ENCODE measurements around the gene ENTPD2. TPM values are rescaled to one million over a fixed set of nuclear protein-coding genes. Genes with fewer than 3 reads are reported as not detected.

ENTPD2 gene
- total RNA-seq, 1 experiment from 2014 or later: 4.0 TPM

- Histone ChIP-seq H3K4ac (ENCODE audit: low read depth, low read length) (no peak overlapping the region), H3K9me3 (ENCODE audit: control insufficient read depth, low read depth, low read length) (no peaks in the 10 kb centered on the region), H2AK5ac (ENCODE audit: insufficient read length, low read length) (no peak overlapping the region), H3K14ac (ENCODE audit: insufficient read depth, low read length) (no peak overlapping the region), H2BK20ac (ENCODE audit: low read depth, low read length, poor library complexity, severe bottlenecking) (no peak overlapping the region), H3K23ac (ENCODE audit: insufficient read length, low read depth, low read length) (no peak overlapping the region), H3K79me2 (ENCODE audit: insufficient read depth, low read length) (no peaks in the 10 kb centered on the region), H2BK12ac (ENCODE audit: insufficient read length, low read depth, low read length) (no peak overlapping the region), H4K20me1 (ENCODE audit: control insufficient read depth, insufficient read depth, insufficient read length) (no peaks in the 10 kb centered on the region), H3K18ac (ENCODE audit: insufficient read length, low read depth, low read length) (no peak overlapping the region), H4K8ac (replicated peaks; ENCODE audit: insufficient read length, low read depth, low read length) (no peak overlapping the region), H3K27ac (ENCODE audit: insufficient read length, low read depth, low read length) (no peak overlapping the region), H2AFZ (ENCODE audit: low read length) (no peak overlapping the region), H3K23me2 (ENCODE audit: insufficient read length, low read depth, low read length, poor library complexity, severe bottlenecking) (no peaks in the 10 kb centered on the region), H3K9ac (ENCODE audit: extremely low read depth, insufficient read length, low read length) (no peak overlapping the region), H3K79me1 (ENCODE audit: insufficient read depth, low read depth, low read length, poor library complexity, severe bottlenecking) (no peaks in the 10 kb centered on the region), H3K4me1 (ENCODE audit: insufficient read depth, low read length) (no peaks in the 10 kb centered on the region), H2BK5ac (ENCODE audit: insufficient read length, low read length) (no peak overlapping the region), H4K5ac (ENCODE audit: insufficient read length, low read depth, low read length) (no peak overlapping the region), H3K4me2 (ENCODE audit: insufficient read depth, insufficient read length, low read length) (no peak overlapping the region), H2BK120ac (ENCODE audit: low read depth, low read length, poor library complexity, severe bottlenecking) (no peak overlapping the region), H4K91ac (ENCODE audit: insufficient read length, low read depth, low read length) (no peak overlapping the region), H2BK15ac (ENCODE audit: low read depth, low read length) (no peak overlapping the region), H3K27me3 (ENCODE audit: insufficient read depth, low read length) (no peaks in the 10 kb centered on the region), H3K56ac (ENCODE audit: insufficient read length, low read depth, low read length) (no peak overlapping the region), H3T11ph (ENCODE audit: low read length) (no peak overlapping the region)
- H3K27me3 Mint-ChIP-seq (ENCODE audit: low read depth): peaks cover 17% of the 10 kb centered on the region
- no CpG with 5 or more reads among the region's 13 CpGs for WGBS (ENCODE audit: extremely low coverage, insufficient read length, low lambda C conversion rate)
- TF ChIP-seq CTCF (conservative IDR thresholded peaks at IDR 0.05): no peak
- H3K27ac Mint-ChIP-seq: no peak overlapping the region
- peaks cover 0 to 14% (median 5%) of the 10 kb centered on the region in 3 experiments; a peak in 5 of 7 replicates for H3K36me3 Mint-ChIP-seq (ENCODE audit: insufficient read depth in 1 of 3, low read depth in 3 of 3)
- H3K9me3 Mint-ChIP-seq: no peaks in the 10 kb centered on the region
- no peak for DNase-seq
- H3K4me3 Mint-ChIP-seq: no peak overlapping the region
- H3K4me1 Mint-ChIP-seq: no peaks in the 10 kb centered on the region; a peak in 1 of 4 replicates
Observed at GRCh38 chr9:137037035-137037434, 16.8 kb downstream of the ENTPD2 start.

Measured in H9 (cell line).